ENCODE results near the gene XAB2. TPM values are rescaled to one million over a fixed set of nuclear protein-coding genes. Genes with fewer than 3 reads are reported as not detected.

Gene XAB2
- total and polyA plus RNA-seq, 9 donors = 4.2 to 71.7 (median 50.8) TPM

- TF ChIP-seq CTCF (IDR thresholded peaks at IDR 0.05) = no peak
- TF ChIP-seq EP300 (IDR thresholded peaks at IDR 0.05) = no peak
- no peak for TF ChIP-seq POLR2A (IDR thresholded peaks at IDR 0.05)
- no peaks in the 10 kb centered on the region for H3K9me3 ChIP-seq
- no peaks in the 10 kb centered on the region for H3K27me3 ChIP-seq
- intact Hi-C loops (cut with DNase I) = no loop called here
- no peaks in the 10 kb centered on the region for H3K36me3 ChIP-seq
- no peak overlapping the region for H3K27ac ChIP-seq
- H3K4me1 ChIP-seq (ENCODE audit: insufficient read depth) = peaks cover 7% of the 10 kb centered on the region
- DNase-seq = no peak
- H3K4me3 ChIP-seq = no peak overlapping the region
Observed at GRCh38 chr19:7600721-7601120, 28.6 kb downstream of the XAB2 start.

- no peak for DNase-seq
- H3K4me1 ChIP-seq (ENCODE audit: insufficient read depth) = peaks cover 7% of the 10 kb centered on the region
- intact Hi-C loops (cut with DNase I) = no loop called here
- H3K4me3 ChIP-seq = no peak overlapping the region
- H3K27ac ChIP-seq = no peak overlapping the region
- H3K36me3 ChIP-seq = no peaks in the 10 kb centered on the region
- no peak for TF ChIP-seq POLR2A (IDR thresholded peaks at IDR 0.05)
- TF ChIP-seq CTCF (IDR thresholded peaks at IDR 0.05) = no peak
- TF ChIP-seq EP300 (IDR thresholded peaks at IDR 0.05) = no peak
- no peaks in the 10 kb centered on the region for H3K9me3 ChIP-seq
- WGBS, 3 donors = 28 to 34% (median 33%) methylated on average over 6 of the region's 6 CpGs
- H3K27me3 ChIP-seq = no peaks in the 10 kb centered on the region
Observed at GRCh38 chr19:7598180-7598579, 31.2 kb downstream of the XAB2 start.

- H3K36me3 ChIP-seq = no peaks in the 10 kb centered on the region
- H3K4me3 ChIP-seq = no peak overlapping the region
- H3K27ac ChIP-seq = no peak overlapping the region
- TF ChIP-seq EP300 (IDR thresholded peaks at IDR 0.05) (no peak), CTCF (IDR thresholded peaks at IDR 0.05) (no peak), POLR2A (IDR thresholded peaks at IDR 0.05) (no peak)
- WGBS, 3 donors = 50 to 60% (median 52%) methylated on average over 9 of the region's 9 CpGs
- H3K4me1 ChIP-seq (ENCODE audit: insufficient read depth) = peaks cover 7% of the 10 kb centered on the region
- DNase-seq = no peak
- no peaks in the 10 kb centered on the region for H3K9me3 ChIP-seq
- no peaks in the 10 kb centered on the region for H3K27me3 ChIP-seq
- intact Hi-C loops (cut with DNase I) = no loop called here
Observed at GRCh38 chr19:7597689-7598088, 31.7 kb downstream of the XAB2 start.

- Histone ChIP-seq H3K4me3 (peak overlapping the region; percentile 22), H3K27ac (no peak overlapping the region), H3K36me3 (no peaks in the 10 kb centered on the region), H3K4me1 (ENCODE audit: insufficient read depth) (peaks cover 1% of the 10 kb centered on the region), H3K9me3 (no peaks in the 10 kb centered on the region), H3K27me3 (no peaks in the 10 kb centered on the region)
- intact Hi-C loops (cut with DNase I) = no loop called here
- DNase-seq = no peak
- TF ChIP-seq EP300 (IDR thresholded peaks at IDR 0.05) = no peak
- no peak for TF ChIP-seq POLR2A (IDR thresholded peaks at IDR 0.05)
- TF ChIP-seq CTCF (IDR thresholded peaks at IDR 0.05) = no peak
- WGBS, 3 donors = 2 to 3% (median 3%) methylated on average over 53 to 70 of the region's 70 CpGs
Observed at GRCh38 chr19:7596211-7596937, 33.0 kb downstream of the XAB2 start.

Data from ovary (tissue), 9 donors.